GM12878 (cell line): ENCODE results near the gene BLOC1S5. TPM values are rescaled to one million over a fixed set of nuclear protein-coding genes. Genes with fewer than 3 reads are reported as not detected.

Experiments used
- ATAC-seq: fragments of 200-7000 bp; cut with Tn5 transposase; 3 replicates; pipeline ENCODE4 v1.9.1; 2020; ENCODE audit warnings: mild to moderate bottlenecking, moderate library complexity
- BruUV-seq: library from RNA; stranded (reverse); fragments of 400-500 nt; replicated peaks from 2 replicates; lab custom pipeline; 2021; lab: Mats Ljungman, UMichigan
- CTCF ChIA-PET: fragments of 300-600 bp; sonication (Branson Sonifier 250); formaldehyde crosslinking; extraction: SDS; loops from one replicate; lab custom pipeline; 2021; ENCODE audit warnings: inconsistent platforms; lab: Yijun Ruan, JAX
- POLR2A ChIA-PET: fragments of 350-600 bp; formaldehyde crosslinking; extraction: SDS; loops from one replicate; lab custom pipeline; 2021; ENCODE audit warnings: inconsistent platforms; lab: Charles Lee
- RAD21 ChIA-PET: fragments of 300-600 bp; sonication (Branson Sonifier 250); formaldehyde crosslinking; loops from one replicate; lab custom pipeline; 2023; ENCODE audit warnings: antibody characterized with exemption; ENCODE audit not compliant: unreplicated experiment; lab: Charles Lee
- SMC1A ChIA-PET: fragments of 300-600 bp; sonication (Branson Sonifier 250); formaldehyde crosslinking; loops from one replicate; lab custom pipeline; 2023; ENCODE audit not compliant: unreplicated experiment, uncharacterized antibody; lab: Charles Lee
- DNase-seq: peaks from one replicate; pipeline ENCODE4 v3.0.0-alpha.2; 2011; ENCODE audit warnings: low read depth, low spot score
- FAIRE-seq: peaks from 3 replicates; lab custom pipeline; 2011; peaks lifted over from hg19 to GRCh38; lab: Jason Lieb, UNC
- H2AFZ ChIP-seq: 2 replicates; pipeline ENCODE4 v1.6.0; 2011; ENCODE audit warnings: low read depth, low read length, control low read depth; ENCODE audit not compliant: control insufficient read depth
- H3K27ac ChIP-seq: 2 replicates; pipeline ENCODE4 v1.5.1; 2011; ENCODE audit warnings: control low read depth; ENCODE audit not compliant: control insufficient read depth, insufficient read depth
- H3K27me3 ChIP-seq, 2 experiments: replicated peaks in 1 of 2; 2 replicates each; pipeline versions ENCODE4 v1.6.0 to v1.6.1; 2011; ENCODE audit warnings: low read length in 1 of 2; ENCODE audit not compliant: control insufficient read depth in 2 of 2, insufficient read depth in 2 of 2
- H3K36me3 ChIP-seq, 2 experiments: 2 replicates each; pipeline ENCODE4 v1.5.1; 2011; ENCODE audit warnings: low read length in 1 of 2; ENCODE audit not compliant: control insufficient read depth in 2 of 2, insufficient read depth in 2 of 2
- H3K4me1 ChIP-seq: 2 replicates; pipeline ENCODE4 v1.6.1; 2011; ENCODE audit warnings: mild to moderate bottlenecking, low read length, moderate library complexity, mixed read lengths; ENCODE audit not compliant: control insufficient read depth, insufficient read depth
- H3K4me2 ChIP-seq: 2 replicates; pipeline ENCODE4 v1.6.0; 2011; ENCODE audit warnings: control low read depth; ENCODE audit not compliant: control insufficient read depth, insufficient read depth
- H3K4me3 ChIP-seq: fragments of 200-600 bp; sonication (generic); 2 replicates; pipeline ENCODE4 v1.5.1; 2016
- H3K79me2 ChIP-seq: 2 replicates; pipeline ENCODE4 v1.6.0; 2011; ENCODE audit warnings: low read length; ENCODE audit not compliant: control insufficient read depth, insufficient read depth
- H3K9ac ChIP-seq: 2 replicates; pipeline ENCODE4 v1.8.0; 2011; ENCODE audit warnings: low read length, control low read depth, mixed read lengths; ENCODE audit not compliant: control insufficient read depth, insufficient read depth
- H3K9me3 ChIP-seq: replicated peaks from 3 replicates; pipeline ENCODE4 v1.5.1; 2011; ENCODE audit warnings: mild to moderate bottlenecking, low read length; ENCODE audit not compliant: control insufficient read depth, insufficient read depth
- H4K20me1 ChIP-seq: 2 replicates; pipeline ENCODE4 v1.6.0; 2011; ENCODE audit not compliant: control insufficient read depth, insufficient read depth
- ASH2L ChIP-seq: fragments of 300-600, 200-600 bp; sonication (generic); IDR thresholded peaks from 2 replicates; pipeline ENCODE4 v1.6.1; 2017; ENCODE audit warnings: low read depth, mild to moderate bottlenecking, borderline replicate concordance
- BACH1 ChIP-seq: fragments of 450-650 bp; IDR thresholded peaks from 2 replicates; pipeline ENCODE4 v1.6.1; 2017; ENCODE audit warnings: mild to moderate bottlenecking, borderline replicate concordance
- BCLAF1 ChIP-seq: fragments of 450-650 bp; IDR thresholded peaks from 2 replicates; pipeline ENCODE4 v1.6.1; 2017; ENCODE audit warnings: antibody characterized with exemption, mild to moderate bottlenecking, moderate library complexity
- CBX3 ChIP-seq: fragments of 200-600 bp; sonication (generic); IDR thresholded peaks from 2 replicates; pipeline ENCODE4 v1.6.1; 2016; ENCODE audit warnings: low read depth, borderline replicate concordance
- CREM ChIP-seq: IDR thresholded peaks from 2 replicates; pipeline ENCODE4 v1.6.1; 2014; ENCODE audit warnings: antibody characterized with exemption, low read depth
- E2F4 ChIP-seq: IDR thresholded peaks from 2 replicates; pipeline ENCODE4 v1.6.1; 2012; ENCODE audit warnings: low read depth, low read length, improper control_type of control experiment
- FOXK2 ChIP-seq: fragments of 450-650 bp; IDR thresholded peaks from 2 replicates; pipeline ENCODE4 v1.6.1; 2017; ENCODE audit warnings: mild to moderate bottlenecking, moderate library complexity
- IKZF1 ChIP-seq: fragments of 450-650 bp; conservative IDR thresholded peaks from 2 replicates; pipeline ENCODE4 v1.6.1; 2017; ENCODE audit warnings: antibody characterized with exemption, mild to moderate bottlenecking
- MTA3 ChIP-seq: IDR thresholded peaks from 2 replicates; pipeline ENCODE4 v1.6.1; 2012; ENCODE audit warnings: low read length, inconsistent platforms, borderline replicate concordance
- NBN ChIP-seq: fragments of 450-650 bp; IDR thresholded peaks from 2 replicates; pipeline ENCODE4 v1.6.1; 2016
- NKRF ChIP-seq: fragments of 450-650 bp; conservative IDR thresholded peaks from 2 replicates; pipeline ENCODE4 v1.6.1; 2017; ENCODE audit warnings: mild to moderate bottlenecking, moderate library complexity
- PRDM15 ChIP-seq: fragments of 450-650 bp; formaldehyde crosslinking; IDR thresholded peaks from 2 replicates; pipeline ENCODE4 v1.4.0; 2020; ENCODE audit warnings: mild to moderate bottlenecking, moderate library complexity
- SMAD1 ChIP-seq: fragments of 450-650 bp; IDR thresholded peaks from 2 replicates; pipeline ENCODE4 v1.6.1; 2018; ENCODE audit warnings: mild to moderate bottlenecking, low read depth; ENCODE audit not compliant: partially characterized antibody
- SUPT20H ChIP-seq: IDR thresholded peaks from 2 replicates; pipeline ENCODE4 v1.6.1; 2011; ENCODE audit warnings: low read depth, mild to moderate bottlenecking, low read length, moderate library complexity, borderline replicate concordance; ENCODE audit not compliant: control insufficient read depth
- ZSCAN29 ChIP-seq: fragments of 450-650 bp; IDR thresholded peaks from 2 replicates; pipeline ENCODE4 v1.6.1; 2017; ENCODE audit warnings: mild to moderate bottlenecking, moderate library complexity
- WGBS: methylation state at CpG from one replicate; pipeline ENCODE4 v1.1.6; 2016; ENCODE audit warnings: low lambda C conversion rate; ENCODE audit not compliant: insufficient replicate concordance, insufficient coverage; ENCODE audit errors: missing lambda C conversion rate; 5-methylcytosine and 5-hydroxymethylcytosine counted together
- in situ Hi-C: fragments of 300-500 bp; cut with MboI; formaldehyde crosslinking; loops from 9 replicates; pipeline ENCODE4 v1.14.3; 2018; ENCODE audit warnings: mixed read lengths
- intact Hi-C: fragments of 100-400 bp; cut with micrococcal nuclease; formaldehyde crosslinking; loops from one replicate; pipeline ENCODE4 v1.14.2; 2022; ENCODE audit not compliant: unreplicated experiment
- polyA plus RNA-seq, 11 experiments: library from polyadenylated mRNA; depleted of rRNA in 4 of 11; unstranded in 6 of 11; stranded (reverse) in 5 of 11; fragments of >200 nt; fragmentation: Nextera tagmentation in 4 of 11; fragmentation: Illumina TruSeq in 1 of 11; extraction: Ambion mirVana in 4 of 11; extraction: Trizol in 1 of 11; gene quantifications; 1 replicate in 1 of 11; 2 replicates in 10 of 11; pipeline versions ENCODE4 v1.2.1 to v1.2.3, GENCODE V29; 2011 to 2016; ENCODE audit warnings: inconsistent platforms in 2 of 11, missing spikeins in 2 of 11, low read depth in 1 of 11
- total RNA-seq, 4 experiments: library from RNA; depleted of rRNA in 3 of 4; stranded (reverse); fragments of >200 nt in 3 of 4; fragmentation: Illumina TruSeq in 1 of 4; extraction: Trizol in 1 of 4; gene quantifications; 2 replicates each; pipeline versions ENCODE4 v1.2.1 to v1.2.3, GENCODE V29; 2013 to 2021

BLOC1S5 gene
- total and polyA plus RNA-seq, 10 of the 15 experiments (the other 5 are each of a cell fraction or from before 2014, with no cell fraction given), result 4.3 to 22.2 (median 16.1) TPM

GRCh38 chr6:8027965-8028651 lies 36.1 kb downstream of the BLOC1S5 start:
- in situ Hi-C loops, result no loop called here
- no peak for FAIRE-seq
- intact Hi-C loops, result no loop called here
- RAD21 ChIA-PET, result no interaction called here
- ATAC-seq, result no peak
- Histone ChIP-seq H3K9ac (no peak overlapping the region), H4K20me1 (no peaks in the 10 kb centered on the region), H3K27ac (no peak overlapping the region), H3K4me2 (no peak overlapping the region), H3K4me3 (no peak overlapping the region), H3K79me2 (peaks cover 1% of the 10 kb centered on the region; the same call in 1 of the 2 replicates), H3K9me3 (no peaks in the 10 kb centered on the region), H3K36me3 (peaks cover 0 to 3% of the 10 kb centered on the region in 2 experiments; a peak in 1 of 4 replicates), H2AFZ (no peak overlapping the region), H3K27me3 (no peaks in the 10 kb centered on the region), H3K4me1 (no peaks in the 10 kb centered on the region)
- CTCF ChIA-PET, result no interaction called here
- SMC1A ChIA-PET, result interaction anchor here (0.7 kb wide), 1 partner anchor 13 kb away, joined by 3 read pairs; no protein-coding TSS in a partner anchor
- DNase-seq, result no peak
- no TSS peak for BruUV-seq
- POLR2A ChIA-PET, result no interaction called here
- WGBS, result 71% methylated on average over 2 of the region's 2 CpGs
- TF ChIP-seq BCLAF1, result no peak
- TF ChIP-seq E2F4, result no peak
- TF ChIP-seq SUPT20H, result no peak
- TF ChIP-seq ZSCAN29, result no peak
- no peak for TF ChIP-seq CBX3
- TF ChIP-seq NKRF, result no peak
- no peak for TF ChIP-seq CREM
- no peak for TF ChIP-seq SMAD1
- TF ChIP-seq IKZF1, result no peak
- no peak for TF ChIP-seq MTA3
- TF ChIP-seq FOXK2, result no peak
- no peak for TF ChIP-seq BACH1
- no peak for TF ChIP-seq NBN
- no peak for TF ChIP-seq ASH2L
- TF ChIP-seq PRDM15, result no peak
